Measurements from ENCODE around the gene ETFB.
A peak's percentile ranks its signal among the peaks of the same experiment; 100 is the strongest.

ETFB gene

DNA sequence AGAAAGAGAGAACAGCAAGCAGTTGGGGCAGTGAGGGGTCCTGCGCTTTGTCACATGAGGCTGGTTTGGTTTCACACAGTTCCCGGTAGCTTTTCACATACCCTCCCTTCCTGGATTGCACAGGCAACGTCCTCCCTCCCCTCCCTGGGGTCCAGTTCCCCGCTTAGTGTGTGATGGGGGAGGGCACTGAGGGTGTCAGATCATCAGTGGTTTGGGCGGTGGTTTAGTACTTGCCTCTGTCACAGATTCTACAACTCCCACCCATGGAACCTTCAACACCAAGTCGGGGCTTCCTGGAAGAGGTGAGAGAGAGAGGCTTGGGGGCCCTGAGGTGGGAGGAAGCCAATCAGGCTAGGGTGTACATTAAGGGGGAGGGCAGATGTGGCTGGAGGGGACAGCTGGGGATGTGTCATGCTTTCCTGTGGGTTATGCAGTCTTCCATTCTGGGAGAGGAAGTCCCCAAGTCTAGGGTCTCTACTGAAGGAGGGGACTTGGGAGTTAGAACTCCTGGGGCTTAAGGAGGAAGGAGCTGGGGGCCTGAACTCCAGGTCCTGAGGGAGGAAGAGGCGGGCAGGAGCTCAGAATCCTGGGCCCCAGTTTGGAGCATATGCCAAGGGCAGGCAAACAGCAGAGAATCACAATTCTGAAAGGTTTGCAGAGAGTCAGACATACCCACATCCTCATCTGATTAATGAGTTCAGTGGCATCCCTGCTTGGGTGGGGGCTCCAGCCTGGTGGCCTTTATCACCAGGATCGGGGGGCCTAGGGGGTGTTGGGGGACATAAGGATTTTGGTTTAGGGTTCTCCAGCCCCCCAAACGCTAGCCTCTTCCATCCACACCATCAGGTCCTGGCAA, 6.7 kb upstream of the ETFB start, which contains the start of gene NKG7:
Gene NKG7 (minus strand): TSS at position 6 of the 856 bp plus-strand sequence. CDS start 119 bp downstream, outside the sequence.
- DNase-seq (ENCODE audit: low spot score): no peak

DNA sequence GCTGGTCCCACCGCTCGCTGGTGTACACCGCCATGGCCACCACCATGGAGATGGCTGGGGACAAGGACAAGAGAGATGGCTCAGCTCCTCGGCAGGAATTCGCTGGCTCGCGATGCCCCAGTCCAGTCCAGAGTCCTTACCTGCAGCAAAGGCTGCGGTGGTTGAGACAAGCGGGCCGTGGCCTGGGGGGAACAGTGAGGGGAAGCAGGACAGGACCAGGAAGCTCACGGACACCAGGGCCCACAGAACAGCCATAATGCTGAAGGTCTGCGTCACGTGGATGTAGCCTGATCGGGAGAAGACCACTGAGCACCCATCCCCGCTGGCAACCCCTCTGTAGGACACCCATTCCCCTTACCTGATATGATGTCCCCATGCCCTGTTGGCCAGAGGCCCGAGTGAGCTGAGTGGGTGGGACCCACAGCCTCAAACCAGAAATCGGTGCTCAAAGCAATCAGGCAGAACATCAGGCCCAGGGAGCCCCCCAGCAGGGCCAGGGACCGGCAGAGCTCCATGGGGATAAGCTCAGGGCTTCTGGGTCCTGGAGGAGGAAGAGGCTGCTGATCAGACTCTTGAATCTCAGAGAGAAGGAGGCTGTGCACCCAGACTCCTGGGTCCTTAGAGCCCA, 5.9 kb upstream of the ETFB start:
- no peak for DNase-seq (ENCODE audit: low spot score)

DNA sequence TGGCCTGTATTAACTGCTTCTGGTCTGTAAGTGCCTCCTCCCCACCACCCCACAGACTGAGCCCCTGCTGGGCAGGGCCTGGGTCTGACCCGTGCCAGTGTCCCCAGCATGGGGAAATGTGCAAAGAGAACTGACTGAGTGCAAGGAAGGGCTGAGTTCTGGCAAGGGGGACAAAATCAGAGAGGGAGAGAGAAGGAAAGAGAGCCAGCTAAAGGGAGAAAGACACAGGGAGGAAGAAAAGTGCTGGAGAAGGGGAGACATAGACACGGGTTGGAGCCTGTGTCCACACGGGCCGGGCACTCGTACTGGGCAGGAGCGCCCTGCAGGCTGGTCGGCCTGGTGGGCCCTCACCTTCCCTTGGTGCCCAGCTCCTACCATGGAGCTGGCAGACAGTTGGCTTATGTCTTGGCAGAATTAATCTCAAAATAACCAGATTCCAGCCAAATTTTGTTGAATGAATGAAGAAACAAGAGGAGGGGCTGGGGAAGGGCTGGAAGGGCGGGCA, 5.0 kb upstream of the ETFB start:
- no peak for DNase-seq (ENCODE audit: low spot score)

DNA sequence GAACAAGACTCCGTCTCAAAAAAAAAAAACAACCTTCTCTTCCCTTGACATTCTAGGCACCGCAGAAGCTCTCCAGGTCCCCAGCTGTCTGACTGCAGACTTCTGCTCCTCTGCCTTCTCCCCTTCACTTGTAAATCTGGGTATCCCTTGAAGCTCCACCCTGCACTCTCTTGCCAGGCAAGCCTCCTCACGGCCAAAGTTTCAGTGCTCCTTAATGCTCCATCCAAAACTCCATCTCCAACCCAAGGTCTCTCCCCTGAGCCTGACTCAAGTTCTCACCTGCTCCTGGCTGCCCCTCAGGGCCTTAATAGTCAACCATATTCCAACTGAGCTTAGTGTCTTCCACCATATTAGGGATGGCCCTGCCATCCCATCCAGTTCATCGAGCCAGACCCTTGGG, 4.0 kb upstream of the ETFB start:
- no peak for DNase-seq (ENCODE audit: low spot score)

DNA sequence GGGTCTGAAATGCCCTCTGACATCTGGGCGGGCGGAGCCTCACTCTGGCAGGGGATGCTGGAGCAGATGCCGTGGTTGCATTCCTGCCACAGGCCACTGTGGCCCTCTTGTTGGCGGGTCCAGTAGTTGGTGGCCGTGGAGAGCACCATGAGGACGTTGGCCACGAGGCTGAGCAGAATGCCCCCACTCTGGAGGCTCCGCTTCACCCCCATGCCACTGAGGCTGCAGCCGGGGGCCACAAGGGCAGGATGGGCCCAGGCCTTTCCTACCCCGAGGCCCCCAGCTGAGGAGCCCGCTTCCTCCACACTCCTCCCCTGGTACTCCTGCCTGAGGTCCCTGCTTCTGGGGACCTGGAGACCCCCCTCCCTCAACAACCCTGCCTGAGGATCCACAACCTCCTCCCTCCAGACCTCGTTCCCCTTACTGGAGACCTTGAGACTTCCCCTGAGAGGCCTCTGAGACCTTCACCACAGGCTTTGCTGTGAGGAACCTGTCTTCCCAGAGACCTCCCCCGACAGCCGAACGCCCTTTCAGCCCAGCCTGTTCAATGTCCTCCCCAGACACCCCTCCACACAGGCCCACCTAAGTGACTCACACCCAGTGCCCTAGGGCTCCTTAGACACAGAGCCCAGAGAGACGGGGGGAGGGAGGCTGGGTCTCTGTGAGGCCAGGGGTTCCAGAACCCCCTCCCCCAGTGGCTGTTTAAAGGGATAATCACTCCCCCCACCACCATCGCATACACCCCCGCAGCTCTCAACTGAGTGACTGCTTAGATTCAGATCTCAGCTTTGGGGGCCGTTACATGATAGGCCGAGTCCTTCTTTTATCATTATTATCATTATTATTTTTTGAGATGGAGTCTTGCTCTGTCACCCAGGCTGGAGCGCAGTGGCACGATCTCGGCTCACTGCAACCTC, 2.4 kb upstream of the ETFB start, which contains the start of gene CLDND2:
Gene CLDND2 (minus strand): TSS at position 638 of the 917 bp plus-strand sequence. CDS start 426 bp downstream, at position 212.
- DNase-seq (ENCODE audit: low spot score): no peak

DNA sequence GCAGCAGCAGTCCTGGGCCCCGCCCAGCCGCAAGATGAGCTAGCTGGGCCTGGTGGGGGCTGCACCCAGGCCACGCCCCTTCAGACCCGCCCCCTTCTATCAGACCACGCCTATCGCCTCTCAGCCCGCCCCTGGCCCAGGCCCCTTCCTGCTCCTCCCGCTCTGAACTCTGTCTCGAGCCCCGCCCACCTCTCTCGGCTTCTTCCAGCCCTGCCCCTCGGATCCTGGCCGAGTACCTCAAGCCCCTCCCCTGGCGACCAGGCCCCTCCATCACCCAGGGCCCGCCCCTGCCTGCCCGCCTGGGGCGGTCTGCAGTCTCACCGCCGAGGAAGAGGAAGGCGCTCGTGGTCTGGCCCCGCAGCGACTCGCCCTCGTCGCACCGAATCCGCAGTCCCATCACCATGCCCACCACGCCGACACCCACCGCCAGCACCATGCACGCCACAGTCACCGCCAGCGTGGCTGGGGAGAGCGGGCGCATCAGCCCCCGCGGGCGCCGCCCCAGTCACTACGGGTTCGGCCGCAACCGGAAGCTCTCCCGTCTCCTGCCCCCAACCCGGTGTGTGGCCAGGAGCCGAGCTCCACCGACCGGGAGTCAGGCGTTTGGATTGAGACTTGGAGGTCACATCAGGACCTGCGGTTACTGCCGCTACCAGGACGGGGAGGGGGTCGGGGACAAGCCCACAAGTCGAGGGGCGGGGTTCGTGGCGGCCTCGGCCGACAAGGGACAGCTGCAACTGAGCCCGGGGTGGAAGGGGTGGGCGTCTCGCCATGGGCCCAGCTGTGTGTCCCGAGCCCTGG, 1.6 kb upstream of the ETFB start:
- DNase-seq (ENCODE audit: low spot score): peak; percentile 88

DNA sequence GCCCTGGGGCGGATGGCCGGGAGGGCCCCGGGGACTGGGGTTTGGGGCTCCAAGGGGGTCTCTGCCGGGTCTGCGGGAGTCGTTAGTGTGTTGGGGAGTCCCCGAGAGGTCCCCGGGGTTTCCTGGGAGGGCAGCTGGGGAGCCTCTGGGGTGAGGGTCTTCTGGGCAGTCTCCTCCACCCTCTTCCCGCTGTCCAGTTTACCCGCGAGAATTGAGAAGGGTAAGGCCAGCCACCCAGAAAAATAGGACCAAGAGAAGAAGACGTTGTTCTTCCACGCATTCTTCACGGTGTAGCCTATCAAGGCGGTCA, 1.0 kb upstream of the ETFB start:
- DNase-seq (ENCODE audit: low spot score): no peak

DNA sequence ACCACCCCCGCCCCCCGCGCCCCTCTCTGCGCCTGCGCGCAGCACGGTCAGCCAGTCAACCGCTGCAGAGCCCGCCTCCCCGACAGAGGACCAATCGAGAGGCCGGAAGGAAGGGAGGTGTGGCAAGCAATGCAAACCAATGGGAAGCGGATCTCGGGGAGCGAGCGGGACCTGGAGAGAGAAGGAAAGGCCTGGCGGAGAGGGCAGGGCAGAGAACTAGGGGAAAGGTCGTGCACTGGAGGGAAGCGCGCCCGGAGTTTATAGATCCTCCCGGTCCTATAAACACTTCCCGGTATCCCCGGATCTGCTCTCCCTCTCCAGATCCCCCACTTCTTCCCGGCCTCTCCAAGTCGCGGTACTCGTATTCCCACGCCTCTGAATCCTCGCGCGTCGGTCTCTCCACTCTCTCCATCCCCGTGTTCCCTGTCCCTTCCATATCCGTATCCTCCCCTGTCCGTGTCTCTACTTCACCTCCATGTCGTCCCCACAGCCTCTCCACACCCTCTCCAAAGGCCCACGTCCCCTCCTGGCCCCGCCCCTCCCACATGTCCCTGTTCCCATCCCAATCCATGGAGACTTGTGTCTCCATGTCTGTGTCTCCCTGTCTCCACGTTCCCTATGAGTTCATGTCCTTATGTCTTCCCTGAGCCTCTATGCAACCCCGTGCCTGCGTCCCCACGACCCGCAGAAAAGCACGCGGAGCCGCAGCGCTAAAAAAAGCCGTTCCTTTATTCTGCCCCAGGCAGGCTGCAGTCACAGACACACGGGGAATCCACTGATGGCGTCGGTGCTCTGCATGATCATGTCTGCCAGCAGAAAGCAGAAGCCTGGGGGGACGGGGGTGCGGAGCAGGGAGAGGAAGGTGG, 434 bp upstream of the ETFB start:
- peak; percentile 93 for DNase-seq (ENCODE audit: low spot score)

DNA sequence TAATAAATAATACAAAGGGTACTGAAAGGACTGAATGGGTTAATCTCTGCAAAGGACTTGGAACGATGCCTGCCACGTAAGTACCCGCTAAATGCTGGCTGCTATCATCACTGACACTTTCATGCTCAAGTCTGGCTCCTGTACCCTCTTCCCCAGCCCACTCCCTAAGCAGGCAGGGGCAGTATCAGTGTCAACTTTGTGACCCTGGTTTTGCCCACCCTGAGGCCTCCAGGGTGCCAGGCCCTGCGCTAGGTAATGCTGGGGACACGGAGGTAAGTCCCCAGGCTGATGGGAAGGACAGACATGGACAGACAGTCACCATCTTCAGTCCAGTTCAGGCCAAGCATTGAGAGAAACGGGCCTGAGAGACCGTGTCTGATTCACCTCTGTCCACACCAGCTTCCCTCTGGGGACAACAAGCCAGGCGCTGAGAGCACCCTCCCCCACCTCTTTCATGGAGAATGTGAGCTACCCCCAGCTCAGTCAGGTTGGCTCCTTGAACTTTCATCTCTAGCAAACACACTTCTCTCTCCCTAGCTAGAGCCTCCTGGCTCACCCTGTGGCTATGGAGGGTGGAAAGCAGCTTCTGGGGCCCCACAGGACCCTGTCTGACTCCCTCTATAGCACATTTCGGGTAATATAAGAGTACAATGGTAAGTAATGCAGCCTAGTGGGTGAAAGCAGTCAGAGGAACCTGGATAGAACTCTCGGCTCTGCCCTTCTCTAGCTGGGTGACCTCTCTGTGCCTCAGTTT, 800 bp downstream of the ETFB start:
- DNase-seq (ENCODE audit: low spot score): no peak

DNA sequence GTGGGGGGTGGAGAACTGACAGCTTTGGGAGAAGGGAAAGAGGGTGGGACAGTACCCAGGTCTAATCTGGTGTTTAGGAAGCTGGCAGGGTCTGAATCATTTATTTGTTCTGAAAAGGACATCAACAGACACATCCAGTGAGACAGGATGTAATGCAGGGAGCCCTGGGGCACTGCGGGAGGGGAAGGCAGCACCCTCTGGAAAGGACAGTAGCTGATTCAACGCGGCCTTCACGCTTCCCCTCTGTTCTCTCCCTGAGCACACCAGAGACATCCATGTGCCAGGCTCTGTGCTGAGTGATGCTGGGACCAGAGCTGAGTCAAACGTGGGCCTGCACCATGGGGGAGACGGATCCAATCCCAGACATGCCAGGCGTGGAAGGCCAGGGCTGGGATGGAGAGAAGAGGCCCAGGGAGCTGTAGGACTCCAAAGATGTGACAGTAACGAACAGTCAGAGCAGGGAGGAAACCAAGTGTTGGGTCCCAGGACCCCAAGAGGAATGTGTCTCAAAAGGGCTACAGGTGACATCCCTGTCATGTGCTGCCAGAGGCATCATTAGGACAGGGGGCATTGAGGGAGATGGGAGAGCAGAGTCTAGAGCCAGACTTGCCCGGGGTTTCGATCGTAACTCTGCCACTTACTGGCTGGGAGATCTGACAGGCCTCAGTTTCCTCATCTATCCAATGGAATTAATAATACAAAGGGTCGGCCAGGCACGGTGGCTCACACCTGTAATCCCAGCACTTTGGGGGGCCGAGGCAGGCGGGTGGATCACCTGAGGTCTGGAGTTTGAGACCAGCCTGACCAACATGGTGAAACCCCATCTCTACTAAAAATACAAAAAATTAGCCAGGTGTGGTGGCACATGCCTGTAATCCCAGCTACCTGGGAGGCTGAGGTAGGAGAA, 1.7 kb downstream of the ETFB start:
- DNase-seq (ENCODE audit: low spot score): no peak

DNA sequence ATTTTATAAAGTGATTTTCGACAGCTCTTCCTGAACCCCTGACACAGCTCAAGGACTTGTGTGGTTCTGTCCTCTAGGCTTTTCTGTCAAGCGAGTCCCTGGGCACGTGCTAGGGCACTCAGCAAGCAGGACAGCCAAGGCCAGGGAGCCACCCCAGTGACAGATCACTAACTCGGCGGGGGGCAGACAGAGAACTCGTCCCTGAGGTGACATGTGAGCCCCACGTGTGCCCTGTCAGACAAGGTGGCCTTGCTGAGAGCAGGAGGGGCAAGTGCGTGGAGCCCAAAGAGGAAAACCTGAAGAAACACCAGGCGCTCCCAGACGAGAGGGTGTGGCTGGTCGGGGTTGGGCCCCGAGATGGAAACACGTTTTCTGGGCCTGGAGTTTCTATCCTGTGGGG, 4.9 kb downstream of the ETFB start:
- no peak for DNase-seq (ENCODE audit: low spot score)

DNA sequence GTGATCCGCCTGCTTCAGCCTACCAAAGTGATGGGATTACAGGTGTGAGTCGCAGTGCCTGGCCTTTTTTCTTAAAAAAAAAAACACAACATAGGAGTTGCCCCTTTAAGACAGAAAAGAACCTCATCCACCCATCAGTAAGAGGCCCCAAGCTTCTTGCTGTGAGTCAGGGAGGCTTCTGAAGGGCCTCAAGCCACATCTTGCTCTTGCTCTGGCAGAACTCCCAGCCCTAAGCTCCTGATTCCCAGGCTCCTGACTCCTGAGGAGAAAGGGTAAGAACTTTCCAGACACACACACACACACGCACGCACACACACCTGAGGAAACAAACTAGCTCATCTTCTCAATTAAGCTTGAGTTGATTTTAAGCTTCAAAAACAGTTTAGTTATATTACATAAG, 6.9 kb downstream of the ETFB start:
- no peak for DNase-seq (ENCODE audit: low spot score)

DNA sequence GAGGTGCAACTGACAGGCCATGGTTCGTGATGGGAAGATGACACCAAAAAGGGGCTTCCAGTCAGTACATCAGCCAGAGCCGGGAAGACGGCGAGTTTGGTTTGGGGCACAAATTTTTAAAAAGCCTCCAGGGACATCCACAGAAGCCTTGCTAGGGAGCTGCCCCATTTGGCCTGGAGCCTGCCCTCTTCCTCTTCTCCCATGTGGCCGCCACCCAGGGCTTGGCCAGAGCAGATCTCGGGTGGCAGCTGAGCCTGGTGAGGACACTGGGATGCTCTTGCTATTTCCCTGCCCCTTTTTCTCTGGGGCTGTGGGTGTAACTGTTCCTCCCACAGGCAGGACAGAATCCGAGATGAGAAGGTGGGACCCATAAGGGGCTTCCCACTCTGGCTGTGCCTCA, 8.2 kb downstream of the ETFB start:
- no peak for DNase-seq (ENCODE audit: low spot score)

DNA sequence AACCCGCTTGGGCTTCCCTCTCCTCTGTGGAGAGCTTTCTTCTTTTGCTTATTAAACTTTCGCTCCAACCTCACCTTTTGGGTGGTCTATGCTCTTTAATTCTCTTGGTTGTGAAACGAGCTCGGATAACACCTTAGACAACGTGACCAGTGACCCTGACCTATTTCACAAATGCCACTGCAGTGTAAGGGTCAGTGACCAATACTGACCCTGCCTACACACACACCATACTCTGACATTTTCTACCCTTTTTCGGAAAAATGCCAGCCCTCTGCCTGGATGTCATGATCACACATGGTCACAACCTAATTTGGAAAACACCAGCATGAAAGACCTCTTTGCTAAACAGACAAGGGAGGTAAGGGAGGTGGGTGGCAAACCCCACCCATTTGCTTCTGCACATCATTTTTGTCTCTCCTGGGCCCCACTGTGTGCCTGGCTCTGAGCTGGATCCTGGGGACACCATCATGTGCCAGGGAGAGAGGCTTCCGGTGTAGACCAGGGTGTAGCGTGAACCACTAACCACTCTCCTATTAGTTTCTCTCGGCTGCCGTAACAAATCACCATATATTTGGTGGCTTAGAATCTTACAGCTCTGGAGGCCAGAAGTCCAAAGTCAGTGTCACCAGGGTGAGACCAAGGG, 9.9 kb downstream of the ETFB start:
- no peak for DNase-seq (ENCODE audit: low spot score)

DNA sequence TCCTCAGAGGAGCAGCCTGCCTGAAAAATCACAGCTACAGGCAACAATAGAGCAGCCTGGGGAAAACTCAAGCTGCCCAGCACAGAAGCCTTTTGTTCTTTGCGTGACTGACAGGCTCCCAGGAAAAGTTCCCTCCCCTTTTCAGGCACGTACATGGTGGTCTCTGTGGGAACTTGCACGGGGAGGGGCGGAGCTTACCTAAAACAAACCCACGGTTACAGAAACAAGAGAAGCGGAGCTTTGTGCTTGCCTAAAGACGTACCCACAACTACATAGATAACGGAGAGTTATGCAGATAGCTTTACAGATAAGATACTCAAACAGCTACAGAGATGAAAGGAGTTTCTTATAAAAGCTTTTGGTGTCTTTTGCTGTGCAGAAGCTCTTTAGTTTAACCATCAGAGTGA, 11.4 kb downstream of the ETFB start:
- peak; percentile 60 for DNase-seq (ENCODE audit: low spot score)

DNA sequence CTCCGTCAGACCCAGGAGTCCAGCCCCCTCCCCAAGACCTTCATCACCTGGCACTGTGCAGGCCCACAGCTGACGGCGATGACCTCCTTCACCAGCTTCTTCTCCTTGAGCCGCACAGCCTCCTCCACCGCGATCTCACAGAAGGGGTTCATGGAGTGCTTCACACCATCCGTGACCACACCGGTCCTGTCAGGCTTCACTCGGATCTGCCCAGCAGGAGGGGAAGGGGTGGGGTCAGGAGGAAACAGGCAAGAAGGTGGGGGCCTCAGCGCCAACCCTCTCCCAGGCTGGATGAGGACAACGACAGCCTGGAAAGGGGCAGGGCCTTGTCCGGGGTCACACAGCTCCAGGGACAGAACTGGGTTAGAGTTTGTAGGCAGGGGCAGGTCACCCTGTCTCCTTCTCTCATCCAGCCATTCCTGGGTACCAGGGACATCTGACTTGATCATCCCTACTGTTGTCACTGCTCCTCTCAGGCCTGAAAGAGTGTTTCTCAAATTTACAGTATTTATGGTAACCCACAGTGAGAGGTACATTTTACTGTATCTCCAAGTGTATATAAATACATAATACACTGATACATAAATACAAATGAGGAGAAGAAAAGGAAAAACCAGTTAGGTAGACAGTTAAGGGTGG, 12.0 kb downstream of the ETFB start:
- no peak for DNase-seq (ENCODE audit: low spot score)

DNA sequence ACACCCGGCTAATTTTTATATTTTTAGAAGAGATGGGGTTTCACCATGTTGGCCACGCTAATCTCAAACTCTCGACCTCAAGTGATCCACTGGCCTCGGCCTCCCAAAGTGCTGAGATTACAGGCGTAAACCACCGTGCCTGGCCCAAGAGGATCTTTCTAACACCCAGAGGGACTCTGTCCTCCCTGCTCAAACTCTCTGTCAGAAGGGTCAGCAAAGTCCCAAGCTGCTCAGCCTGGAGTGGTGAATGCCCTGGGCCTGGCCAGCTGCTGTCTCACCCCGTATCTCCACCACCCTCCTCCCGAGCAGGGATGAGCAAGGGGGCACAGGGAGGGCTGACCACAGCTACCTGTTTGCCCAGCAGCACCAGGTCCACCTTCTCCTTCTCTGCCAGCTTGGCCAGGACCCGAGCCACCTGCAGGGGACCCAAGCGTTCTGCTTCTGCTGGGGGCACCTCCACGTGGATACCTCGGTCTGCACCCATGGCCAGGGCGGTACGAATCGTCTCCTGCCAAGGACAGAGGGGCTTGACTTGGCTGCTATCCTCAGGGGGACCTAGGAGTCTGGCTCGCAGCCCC, 13.3 kb downstream of the ETFB start:
- DNase-seq (ENCODE audit: low spot score): no peak

Measured in HuH-7 (cell line).